GM23338 (cell line): ENCODE results near the gene CCDC68. TPM values are rescaled to one million over a fixed set of nuclear protein-coding genes. Genes with fewer than 3 reads are reported as not detected.
"Not testable (repeated sequence)": the region's sequence is repeated elsewhere in the genome, so short reads cannot be mapped to it uniquely, and the experiment has no call there.

Source experiments
- ATAC-seq: fragments of 200-7000 bp; cut with Tn5 transposase; 3 replicates; pipeline ENCODE4 v1.9.1; 2020
- DNase-seq: peaks from one replicate; pipeline ENCODE4 v3.0.0-alpha.2; 2015; ENCODE audit warnings: low spot score
- H2AFZ ChIP-seq: fragments of 200-600 bp; sonication (generic); 2 replicates; pipeline ENCODE4 v1.8.0; 2016; ENCODE audit warnings: antibody characterized with exemption, mild to moderate bottlenecking, moderate library complexity
- H3F3A ChIP-seq: fragments of 200-600 bp; sonication (generic); replicated peaks from 2 replicates; pipeline ENCODE4 v1.8.0; 2017; ENCODE audit warnings: antibody characterized with exemption, mixed run types, low read depth
- H3K27ac ChIP-seq: fragments of 200-600 bp; sonication (generic); 2 replicates; pipeline ENCODE4 v1.6.1; 2016; ENCODE audit warnings: low read depth
- H3K27me3 ChIP-seq: fragments of 200-600 bp; sonication (generic); 2 replicates; pipeline ENCODE4 v1.8.0; 2016; ENCODE audit warnings: mild to moderate bottlenecking, mixed run types, moderate library complexity; ENCODE audit not compliant: insufficient read depth
- H3K36me3 ChIP-seq: fragments of 200-600 bp; sonication (generic); 2 replicates; pipeline ENCODE4 v1.8.0; 2016; ENCODE audit warnings: mild to moderate bottlenecking; ENCODE audit not compliant: insufficient read depth
- H3K4me1 ChIP-seq: fragments of 200-600 bp; sonication (generic); 2 replicates; pipeline ENCODE4 v1.8.0; 2016; ENCODE audit warnings: mild to moderate bottlenecking, moderate library complexity; ENCODE audit not compliant: insufficient read depth
- H3K4me2 ChIP-seq: fragments of 200-600 bp; sonication (generic); 2 replicates; pipeline ENCODE4 v1.7.1; 2017; ENCODE audit warnings: mixed run types
- H3K4me3 ChIP-seq: fragments of 200-600 bp; sonication (generic); 2 replicates; pipeline ENCODE4 v1.6.1; 2016; ENCODE audit warnings: mixed run types
- H3K79me2 ChIP-seq: fragments of 200-600 bp; sonication (generic); replicated peaks from 2 replicates; pipeline ENCODE4 v1.8.0; 2017; ENCODE audit warnings: mild to moderate bottlenecking; ENCODE audit not compliant: insufficient read depth
- H3K9me2 ChIP-seq: fragments of 200-600 bp; sonication (generic); 2 replicates; pipeline ENCODE4 v1.8.0; 2017; ENCODE audit not compliant: insufficient read depth
- H4K20me1 ChIP-seq: fragments of 200-600 bp; sonication (generic); replicated peaks from 2 replicates; pipeline ENCODE4 v1.8.0; 2017; ENCODE audit warnings: mild to moderate bottlenecking; ENCODE audit not compliant: insufficient read depth
- H3K27ac Mint-ChIP-seq: 2 replicates; pipeline ENCODE4 v1.8.0; 2020; ENCODE audit warnings: inconsistent platforms, mild to moderate bottlenecking, moderate library complexity, mixed read lengths
- H3K27me3 Mint-ChIP-seq: 3 replicates; pipeline ENCODE4 v1.8.0; 2022; ENCODE audit warnings: low read depth, mild to moderate bottlenecking, moderate library complexity, mixed read lengths, inconsistent platforms; ENCODE audit not compliant: insufficient read depth, poor library complexity
- H3K36me3 Mint-ChIP-seq: 3 replicates; pipeline ENCODE4 v1.8.0; 2021; ENCODE audit warnings: low read depth, mild to moderate bottlenecking, inconsistent platforms, moderate library complexity, mixed read lengths
- H3K4me1 Mint-ChIP-seq: 3 replicates; pipeline ENCODE4 v1.8.0; 2020; ENCODE audit warnings: mild to moderate bottlenecking, inconsistent platforms, mixed read lengths
- H3K4me3 Mint-ChIP-seq: 3 replicates; pipeline ENCODE4 v1.8.0; 2021; ENCODE audit warnings: moderate library complexity, mild to moderate bottlenecking, inconsistent platforms, mixed read lengths
- H3K9me3 Mint-ChIP-seq: 3 replicates; pipeline ENCODE4 v1.8.0; 2020; ENCODE audit warnings: moderate library complexity, mild to moderate bottlenecking, inconsistent platforms, mixed read lengths
- EZH2 ChIP-seq: fragments of 200-600 bp; sonication (generic); IDR thresholded peaks from one replicate; pipeline ENCODE4 v1.8.0; 2017; ENCODE audit warnings: antibody characterized with exemption, mild to moderate bottlenecking, low read depth; ENCODE audit not compliant: unreplicated experiment
- EZH2phosphoT487 ChIP-seq: fragments of 200-600 bp; sonication (generic); IDR thresholded peaks from one replicate; pipeline ENCODE4 v1.8.1; 2018; ENCODE audit warnings: antibody characterized with exemption; ENCODE audit not compliant: unreplicated experiment
- NANOG ChIP-seq: IDR thresholded peaks from 2 replicates; pipeline ENCODE4 v1.6.1; 2016; ENCODE audit warnings: antibody characterized with exemption, borderline replicate concordance
- ZNF114 ChIP-seq: fragments of 250-450 bp; sonication (Bioruptor Pico); IDR thresholded peaks from 2 replicates; pipeline ENCODE4 v1.5.0; 2020; ENCODE audit warnings: mild to moderate bottlenecking, moderate library complexity
- ZNF462 ChIP-seq: fragments of 250-450 bp; sonication (Bioruptor Pico); IDR thresholded peaks from 2 replicates; pipeline ENCODE4 v1.5.0; 2020; ENCODE audit warnings: mild to moderate bottlenecking, moderate library complexity
- polyA plus RNA-seq: library from polyadenylated mRNA; unstranded; fragments of >200 nt; fragmentation: Nextera tagmentation; extraction: Ambion mirVana; gene quantifications from 2 replicates; pipeline ENCODE4 v1.2.1, GENCODE V29; 2016
- total RNA-seq: library from RNA; depleted of rRNA; stranded (reverse); fragments of >200 nt; shearing (Covaris generic); gene quantifications from 2 replicates; pipeline ENCODE4 v1.2.3, GENCODE V29; 2014

CCDC68 gene
- total and polyA plus RNA-seq, 2 experiments from 2014 or later = 1.6 to 3.7 TPM

- TF ChIP-seq NANOG (no peak), ZNF114 (CRISPR knock-in tag) (no peak), EZH2 (no peak), ZNF462 (CRISPR knock-in tag) (no peak)
These were observed 9.5 kb upstream of the CCDC68 start (continued) for GRCh38 chr18:54968807-54969206.

GRCh38 chr18:54968237-54968636 is 9.0 kb upstream of the CCDC68 start:
- not testable (repeated sequence) for H3K4me3 Mint-ChIP-seq, H3K36me3 Mint-ChIP-seq, H3K27me3 ChIP-seq, H3K4me2 ChIP-seq, H3K4me1 Mint-ChIP-seq, H3K27me3 Mint-ChIP-seq, H3F3A ChIP-seq, H2AFZ ChIP-seq, H3K79me2 ChIP-seq, H3K9me2 ChIP-seq, H4K20me1 ChIP-seq, H3K4me1 ChIP-seq, H3K27ac ChIP-seq, ATAC-seq, H3K36me3 ChIP-seq, H3K4me3 ChIP-seq, DNase-seq, H3K9me3 Mint-ChIP-seq, H3K27ac Mint-ChIP-seq

GRCh38 chr18:54967786-54968185 is 8.5 kb upstream of the CCDC68 start:
- no peak for DNase-seq
- H3K79me2 ChIP-seq = no peaks in the 10 kb centered on the region
- TF ChIP-seq ZNF114 (CRISPR knock-in tag) (no peak), ZNF462 (CRISPR knock-in tag) (no peak), EZH2phosphoT487 (no peak)
- no peak overlapping the region for H2AFZ ChIP-seq
- H3K4me1 ChIP-seq = no peaks in the 10 kb centered on the region
- Mint-ChIP-seq H3K36me3 (no peaks in the 10 kb centered on the region), H3K9me3 (no peaks in the 10 kb centered on the region), H3K4me3 (no peak overlapping the region), H3K27ac (no peak overlapping the region), H3K27me3 (peaks cover 2% of the 10 kb centered on the region), H3K4me1 (peaks cover 3% of the 10 kb centered on the region; the same call in 1 of the 3 replicates)
- no peaks in the 10 kb centered on the region for H3F3A ChIP-seq
- no peak overlapping the region for H3K4me3 ChIP-seq
- no peak for ATAC-seq
- H3K27ac ChIP-seq = no peak overlapping the region
- H3K4me2 ChIP-seq = no peak overlapping the region
- no peaks in the 10 kb centered on the region for H3K36me3 ChIP-seq
- H3K9me2 ChIP-seq = 0 out of 2 replicates have a peak, but pooled peaks cover 1% of the 10 kb centered on the region
- H3K27me3 ChIP-seq = no peaks in the 10 kb centered on the region
- H4K20me1 ChIP-seq = no peaks in the 10 kb centered on the region
